Tibial artery (tissue), 4 donors: ENCODE results near the gene RPTOR.

Source experiments
- DNase-seq, 2 donors: peaks; one replicate each; pipeline ENCODE4 v3.0.0-alpha.2; 2019
- H3K27ac ChIP-seq, 2 donors: fragments of 200-600 bp; sonication (generic) in 1 of 2; 1 replicate in 1 of 2; 2 replicates in 1 of 2; pipeline ENCODE4 v1.5.1; 2018 to 2019; ENCODE audit warnings: mild to moderate bottlenecking in 1 of 2
- H3K27me3 ChIP-seq, 2 donors: fragments of 200-600 bp; sonication (generic) in 1 of 2; one replicate each; pipeline versions ENCODE4 v1.5.1 to v1.6.0; 2016 to 2019
- H3K36me3 ChIP-seq, 3 donors: fragments of 200-600 bp; sonication (generic) in 2 of 3; one replicate each; pipeline ENCODE4 v1.5.1; 2016 to 2019; ENCODE audit warnings: mild to moderate bottlenecking in 2 of 3
- H3K4me1 ChIP-seq, 4 donors: fragments of 200-600 bp; sonication (generic) in 2 of 4; 1 replicate in 3 of 4; 2 replicates in 1 of 4; pipeline ENCODE4 v1.5.1; 2016 to 2019
- H3K4me3 ChIP-seq, 2 donors: fragments of 200-600 bp; sonication (generic) in 1 of 2; 1 replicate in 1 of 2; 2 replicates in 1 of 2; pipeline ENCODE4 v1.5.1; 2018 to 2019; ENCODE audit warnings: mild to moderate bottlenecking in 2 of 2
- H3K9me3 ChIP-seq, 3 donors: fragments of 200-600 bp; sonication (generic) in 1 of 3; one replicate each; pipeline ENCODE4 v1.5.1; 2016 to 2019
- CTCF ChIP-seq, 2 experiments: fragments of 200-600 bp in 1 of 2; fragments of 450-650 bp in 1 of 2; IDR thresholded peaks; one replicate each; pipeline ENCODE4 v1.5.1; 2017 to 2019; ENCODE audit warnings: antibody characterized with exemption in 2 of 2, mild to moderate bottlenecking in 1 of 2, moderate library complexity in 1 of 2
- intact Hi-C: fragments of 100-400 bp; cut with DNase I; formaldehyde crosslinking; loops from one replicate; pipeline ENCODE4 v1.15.0; 2023; ENCODE audit warnings: low total_unique reads

RPTOR gene

DNA sequence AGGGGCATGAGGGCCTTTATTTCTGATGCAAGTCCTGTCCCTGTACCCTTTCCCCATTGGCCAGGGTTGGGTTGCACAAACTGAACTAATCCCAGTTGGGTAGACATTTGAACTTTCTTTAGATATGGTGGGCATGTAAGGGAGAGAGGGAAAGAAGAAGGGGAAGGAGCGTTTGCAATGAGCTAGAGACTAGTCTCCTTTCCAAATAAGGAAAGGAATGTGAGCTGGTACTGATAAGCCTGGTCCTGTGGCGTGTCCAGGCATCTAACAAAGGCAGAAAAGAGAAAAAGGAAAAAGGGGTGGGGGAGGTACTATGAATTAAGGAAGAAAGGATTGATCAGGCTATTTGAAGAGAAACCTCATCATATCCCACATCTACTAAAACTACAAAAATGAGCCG is 467.3 kb downstream of the RPTOR start:
- H3K4me3 ChIP-seq = no peak overlapping the region
- no peak for DNase-seq
- peaks cover 0 to 7% (median 0%) of the 10 kb centered on the region in 3 donors for H3K36me3 ChIP-seq
- H3K4me1 ChIP-seq = no peaks in the 10 kb centered on the region
- no peaks in the 10 kb centered on the region for H3K27me3 ChIP-seq
- H3K9me3 ChIP-seq = peaks cover 0 to 12% (median 9%) of the 10 kb centered on the region in 3 donors
- intact Hi-C loops = no loop called here
- no peak overlapping the region for H3K27ac ChIP-seq
- TF ChIP-seq CTCF (IDR thresholded peaks at IDR 0.05) = no peak

- Histone ChIP-seq H3K36me3 (peaks cover 0 to 7% (median 0%) of the 10 kb centered on the region in 3 donors), H3K27ac (no peak overlapping the region), H3K4me1 (peaks cover 0 to 2% (median 1%) of the 10 kb centered on the region in 4 donors), H3K9me3 (peaks cover 0 to 12% (median 9%) of the 10 kb centered on the region in 3 donors), H3K4me3 (no peak overlapping the region), H3K27me3 (no peaks in the 10 kb centered on the region)
- intact Hi-C loops = no loop called here
- no peak for DNase-seq
- no peak for TF ChIP-seq CTCF (IDR thresholded peaks at IDR 0.05)
These were observed 468.2 kb downstream of the RPTOR start for GRCh38 chr17:81012574-81013447.

DNA sequence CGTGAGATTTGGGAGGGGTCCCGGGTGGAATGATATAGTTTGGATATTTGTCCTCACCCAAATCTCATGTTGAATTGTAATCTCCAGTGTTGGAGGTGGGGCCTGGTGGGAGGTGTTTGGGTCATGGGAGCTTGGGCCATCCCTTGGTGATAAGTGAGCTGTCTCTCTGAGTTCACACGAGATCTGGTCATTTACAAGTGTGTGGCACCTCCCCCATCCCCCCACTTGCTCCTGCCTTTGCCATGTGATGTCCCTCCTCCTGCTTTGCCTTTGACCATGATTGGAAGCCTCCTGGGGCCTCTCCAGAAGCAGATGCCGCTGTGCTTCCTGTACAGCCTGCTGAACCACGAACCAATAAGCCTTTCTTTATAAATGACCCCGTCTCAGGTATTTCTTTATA is 469.0 kb downstream of the RPTOR start:
- H3K4me3 ChIP-seq = no peak overlapping the region
- H3K27ac ChIP-seq = no peak overlapping the region
- peaks cover 0 to 12% (median 9%) of the 10 kb centered on the region in 3 donors for H3K9me3 ChIP-seq
- H3K27me3 ChIP-seq = no peaks in the 10 kb centered on the region
- no peak for DNase-seq
- no peak for TF ChIP-seq CTCF (IDR thresholded peaks at IDR 0.05)
- H3K4me1 ChIP-seq = peaks cover 0 to 9% (median 5%) of the 10 kb centered on the region in 4 donors
- H3K36me3 ChIP-seq = peaks cover 0 to 7% (median 0%) of the 10 kb centered on the region in 3 donors
- intact Hi-C loops = no loop called here

DNA sequence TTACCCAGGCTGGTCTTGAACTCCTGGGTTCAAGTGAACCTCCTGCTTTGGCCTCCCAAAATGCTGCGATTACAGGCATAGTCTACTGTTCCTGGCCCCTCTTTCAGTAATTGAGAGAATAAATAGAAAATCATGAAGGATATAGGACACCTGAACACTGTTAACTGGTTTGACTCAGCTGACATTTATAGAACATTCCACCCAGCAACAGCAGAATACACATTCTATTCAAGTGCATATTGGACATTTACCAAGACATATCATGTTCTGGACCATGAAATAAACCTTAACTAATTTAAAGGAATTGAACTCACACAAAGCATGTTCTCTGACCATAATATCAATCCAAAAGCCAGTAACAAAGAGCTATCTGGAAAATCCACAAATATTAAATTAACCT is 470.5 kb downstream of the RPTOR start:
- peaks cover 0 to 12% (median 5%) of the 10 kb centered on the region in 4 donors for H3K4me1 ChIP-seq
- no peak for TF ChIP-seq CTCF (IDR thresholded peaks at IDR 0.05)
- intact Hi-C loops = no loop called here
- H3K36me3 ChIP-seq = peaks cover 0 to 7% (median 0%) of the 10 kb centered on the region in 3 donors
- H3K27me3 ChIP-seq = no peaks in the 10 kb centered on the region
- no peak overlapping the region for H3K27ac ChIP-seq
- DNase-seq = no peak
- peaks cover 0 to 12% (median 9%) of the 10 kb centered on the region in 3 donors for H3K9me3 ChIP-seq
- H3K4me3 ChIP-seq = no peak overlapping the region
